ENCODE results near the gene SORCS1. TPM values are rescaled to one million over a fixed set of nuclear protein-coding genes. Genes with fewer than 3 reads are reported as not detected.

The SORCS1 gene
- total and polyA plus RNA-seq, 2 of the 13 experiments (the other 11 are each of a cell fraction or from before 2014, with no cell fraction given), result not detected

DNA sequence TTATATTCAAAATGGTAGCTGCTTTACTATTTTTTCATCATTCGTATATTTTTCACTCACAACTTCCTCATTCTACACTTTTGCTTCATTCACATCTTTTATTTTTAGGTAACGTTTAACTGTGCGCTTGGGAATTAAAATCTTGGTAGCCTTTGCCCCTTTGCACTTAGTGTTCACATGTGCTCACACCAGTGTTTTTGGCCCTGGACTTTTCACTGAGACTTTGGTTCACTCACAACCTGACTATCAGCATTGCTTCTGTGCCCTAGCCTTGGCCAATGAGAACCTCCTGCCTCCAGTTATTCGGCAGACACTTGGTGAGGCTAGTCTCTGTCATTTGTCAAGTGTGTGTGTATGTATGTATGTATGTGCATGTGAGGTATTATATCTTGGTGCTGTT, 596.9 kb downstream of the SORCS1 start:
- FAIRE-seq, result no peak
- ChIA-PET CTCF (ENCODE audit: low intra/inter-chr PET ratio, low total read pairs) (no interaction called here), POLR2A (no interaction called here)
- Histone ChIP-seq H3K36me3 (replicated peaks in 1 of 2; ENCODE audit: control insufficient read depth in 1 of 2, insufficient read depth in 2 of 2, low read length in 2 of 2) (no peaks in the 10 kb centered on the region), H3K9me3 (ENCODE audit: low read length) (no peaks in the 10 kb centered on the region), H3K4me3 (replicated peaks in 1 of 3; ENCODE audit: insufficient read depth in 1 of 3, low read depth in 2 of 3, low read length in 3 of 3) (no peak overlapping the region), H3K4me2 (ENCODE audit: low read depth, low read length) (no peak overlapping the region), H3K4me1 (ENCODE audit: insufficient read depth, low read length) (no peaks in the 10 kb centered on the region), H3K27ac (ENCODE audit: extremely low read length, insufficient read depth, low read length) (no peak overlapping the region), H3K9ac (ENCODE audit: insufficient read depth, low read depth, low read length) (no peak overlapping the region), H2AFZ (ENCODE audit: low read length) (no peak overlapping the region), H3K79me2 (ENCODE audit: insufficient read depth, low read length) (no peaks in the 10 kb centered on the region), H4K20me1 (ENCODE audit: insufficient read depth, low read length) (no peaks in the 10 kb centered on the region), H3K27me3 (ENCODE audit: control insufficient read depth in 1 of 2, insufficient read depth in 2 of 2, low read length in 2 of 2) (no peaks in the 10 kb centered on the region)
- TF ChIP-seq, protein P1, sequence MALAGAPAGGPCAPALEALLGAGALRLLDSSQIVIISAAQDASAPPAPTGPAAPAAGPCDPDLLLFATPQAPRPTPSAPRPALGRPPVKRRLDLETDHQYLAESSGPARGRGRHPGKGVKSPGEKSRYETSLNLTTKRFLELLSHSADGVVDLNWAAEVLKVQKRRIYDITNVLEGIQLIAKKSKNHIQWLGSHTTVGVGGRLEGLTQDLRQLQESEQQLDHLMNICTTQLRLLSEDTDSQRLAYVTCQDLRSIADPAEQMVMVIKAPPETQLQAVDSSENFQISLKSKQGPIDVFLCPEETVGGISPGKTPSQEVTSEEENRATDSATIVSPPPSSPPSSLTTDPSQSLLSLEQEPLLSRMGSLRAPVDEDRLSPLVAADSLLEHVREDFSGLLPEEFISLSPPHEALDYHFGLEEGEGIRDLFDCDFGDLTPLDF (CRISPR knock-in tag; IDR thresholded peaks at IDR 0.05), result no peak
- no peak for TF ChIP-seq GABPB1 (CRISPR knock-in tag; IDR thresholded peaks at IDR 0.05)
- no peak for TF ChIP-seq KDM5B (CRISPR knock-in tag; IDR thresholded peaks at IDR 0.05; ENCODE audit: borderline replicate concordance)
- no peak for TF ChIP-seq ZNF430 (CRISPR knock-in tag; IDR thresholded peaks at IDR 0.05)
- no peak for TF ChIP-seq NFRKB (IDR thresholded peaks at IDR 0.05)
- TF ChIP-seq, protein P2, sequence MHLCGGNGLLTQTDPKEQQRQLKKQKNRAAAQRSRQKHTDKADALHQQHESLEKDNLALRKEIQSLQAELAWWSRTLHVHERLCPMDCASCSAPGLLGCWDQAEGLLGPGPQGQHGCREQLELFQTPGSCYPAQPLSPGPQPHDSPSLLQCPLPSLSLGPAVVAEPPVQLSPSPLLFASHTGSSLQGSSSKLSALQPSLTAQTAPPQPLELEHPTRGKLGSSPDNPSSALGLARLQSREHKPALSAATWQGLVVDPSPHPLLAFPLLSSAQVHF (CRISPR knock-in tag; IDR thresholded peaks at IDR 0.05), result no peak
- TF ChIP-seq, protein P3, sequence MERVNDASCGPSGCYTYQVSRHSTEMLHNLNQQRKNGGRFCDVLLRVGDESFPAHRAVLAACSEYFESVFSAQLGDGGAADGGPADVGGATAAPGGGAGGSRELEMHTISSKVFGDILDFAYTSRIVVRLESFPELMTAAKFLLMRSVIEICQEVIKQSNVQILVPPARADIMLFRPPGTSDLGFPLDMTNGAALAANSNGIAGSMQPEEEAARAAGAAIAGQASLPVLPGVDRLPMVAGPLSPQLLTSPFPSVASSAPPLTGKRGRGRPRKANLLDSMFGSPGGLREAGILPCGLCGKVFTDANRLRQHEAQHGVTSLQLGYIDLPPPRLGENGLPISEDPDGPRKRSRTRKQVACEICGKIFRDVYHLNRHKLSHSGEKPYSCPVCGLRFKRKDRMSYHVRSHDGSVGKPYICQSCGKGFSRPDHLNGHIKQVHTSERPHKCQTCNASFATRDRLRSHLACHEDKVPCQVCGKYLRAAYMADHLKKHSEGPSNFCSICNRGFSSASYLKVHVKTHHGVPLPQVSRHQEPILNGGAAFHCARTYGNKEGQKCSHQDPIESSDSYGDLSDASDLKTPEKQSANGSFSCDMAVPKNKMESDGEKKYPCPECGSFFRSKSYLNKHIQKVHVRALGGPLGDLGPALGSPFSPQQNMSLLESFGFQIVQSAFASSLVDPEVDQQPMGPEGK (CRISPR knock-in tag; IDR thresholded peaks at IDR 0.05), result no peak
- TF ChIP-seq, protein P4, sequence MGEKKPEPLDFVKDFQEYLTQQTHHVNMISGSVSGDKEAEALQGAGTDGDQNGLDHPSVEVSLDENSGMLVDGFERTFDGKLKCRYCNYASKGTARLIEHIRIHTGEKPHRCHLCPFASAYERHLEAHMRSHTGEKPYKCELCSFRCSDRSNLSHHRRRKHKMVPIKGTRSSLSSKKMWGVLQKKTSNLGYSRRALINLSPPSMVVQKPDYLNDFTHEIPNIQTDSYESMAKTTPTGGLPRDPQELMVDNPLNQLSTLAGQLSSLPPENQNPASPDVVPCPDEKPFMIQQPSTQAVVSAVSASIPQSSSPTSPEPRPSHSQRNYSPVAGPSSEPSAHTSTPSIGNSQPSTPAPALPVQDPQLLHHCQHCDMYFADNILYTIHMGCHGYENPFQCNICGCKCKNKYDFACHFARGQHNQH (CRISPR knock-in tag; IDR thresholded peaks at IDR 0.05), result no peak
- TF ChIP-seq FOXM1 (CRISPR knock-in tag; IDR thresholded peaks at IDR 0.05), result no peak
- no peak for TF ChIP-seq RFX1 (IDR thresholded peaks at IDR 0.05)
- TF ChIP-seq SYNCRIP (IDR thresholded peaks at IDR 0.05; ENCODE audit: insufficient read depth, low read depth, low read length), result no peak
- intact Hi-C loops (cut with micrococcal nuclease; ENCODE audit: unreplicated experiment) (no loop called here), in situ Hi-C loops (cut with HindIII; ENCODE audit: extremely low pct_ligation_motif_present, low pct_unique_long_range_greater_than_20kb) (no loop called here)
- ATAC-seq, result no peak
- 46% methylated on average over 4 of the region's 4 CpGs for WGBS (ENCODE audit: low lambda C conversion rate)
- no TSS peak for BruUV-seq (replicated peaks)
- no peak for DNase-seq (ENCODE audit: low spot score)

Measured in HepG2 (cell line).